Stimulated activated CD4-positive, alpha-beta T cell treated with anti-CD3 and anti-CD28 coated beads, Interleukin-12 subunit alpha, Interleukin-12 subunit beta, amount 100 ng/mL, for 4 hours (primary cell): Measurements from ENCODE around the gene PTPRM.

ENCODE experiments used
- DNase-seq: peaks from one replicate; pipeline ENCODE4 v3.0.0-alpha.2; 2020

PTPRM gene

DNA sequence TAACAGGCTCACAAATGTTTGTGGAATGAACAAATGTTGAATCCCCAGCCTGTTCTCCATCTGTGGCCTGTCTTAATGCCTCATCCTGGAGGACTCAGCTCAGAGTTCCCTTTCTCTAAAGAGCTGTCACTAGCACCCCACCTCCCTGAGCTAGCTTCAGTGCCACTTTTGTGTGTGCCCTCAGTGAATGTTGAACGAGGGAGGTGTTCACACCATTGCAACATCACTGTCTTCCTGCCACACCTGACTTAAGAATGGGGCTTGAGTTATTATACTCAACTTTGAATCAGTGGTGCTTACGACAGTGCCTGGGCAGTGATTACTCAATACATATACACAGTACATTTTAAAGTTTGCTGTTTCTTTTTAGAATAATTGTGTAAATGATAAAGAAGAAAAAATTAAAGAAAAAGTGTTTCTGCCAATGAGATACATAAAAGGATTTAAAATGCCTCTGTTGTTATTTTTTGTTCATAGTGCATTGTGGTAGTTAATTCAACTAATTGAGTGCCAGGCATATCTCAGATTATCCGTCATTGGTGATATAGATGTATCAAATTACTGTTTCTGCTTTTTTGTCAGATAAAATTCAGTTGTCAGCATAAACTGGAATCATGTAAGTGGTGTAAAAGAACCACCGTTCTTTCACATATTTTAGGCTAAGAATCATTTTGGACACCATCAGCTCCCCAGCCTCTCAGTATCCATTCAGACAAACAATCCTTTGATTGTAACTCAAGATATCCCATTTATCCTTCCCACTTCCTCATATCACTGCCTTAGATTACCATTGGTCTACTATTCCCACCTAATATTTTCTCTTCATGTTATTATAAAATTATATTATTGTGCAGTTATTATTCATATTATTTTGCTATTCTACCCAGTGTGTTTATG is 304.7 kb downstream of the PTPRM start:
- DNase-seq = no peak

DNA sequence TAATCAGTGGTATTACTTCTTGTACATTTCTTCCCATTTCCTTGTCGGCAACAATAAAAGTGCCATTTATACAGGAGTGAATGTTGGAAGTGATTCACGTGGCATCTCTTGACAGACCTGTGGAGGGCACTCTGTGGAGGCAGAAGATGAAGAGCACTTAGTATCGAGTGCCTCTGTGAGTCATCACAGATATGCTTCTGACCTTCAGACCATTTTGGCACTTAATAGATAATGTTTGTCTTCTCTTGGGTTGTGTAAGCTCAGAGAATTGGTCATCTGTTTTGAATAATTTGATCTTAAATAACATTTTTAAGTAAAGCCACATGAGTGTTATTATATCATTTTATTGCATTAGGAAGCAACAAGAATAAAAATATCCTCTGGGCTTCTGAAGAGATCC is 305.5 kb downstream of the PTPRM start:
- no peak for DNase-seq

DNA sequence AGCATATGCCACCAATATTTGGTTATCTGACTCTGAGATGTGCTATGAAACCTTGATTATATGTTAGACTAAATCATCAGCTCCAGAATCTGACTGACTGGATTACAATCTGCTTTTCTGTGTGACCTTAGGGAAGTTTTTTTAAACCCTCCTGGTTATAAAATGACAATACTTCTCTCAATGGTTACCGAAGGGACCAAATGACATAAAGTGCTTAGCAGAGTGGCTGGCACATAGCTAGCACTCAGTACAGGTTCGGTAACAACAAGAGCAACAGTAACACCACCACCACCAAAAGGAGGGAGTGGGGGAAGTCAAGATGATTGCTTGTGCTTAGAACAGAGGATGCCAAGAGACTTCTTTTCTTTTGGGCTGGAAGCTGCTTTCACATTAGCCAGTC is 306.2 kb downstream of the PTPRM start:
- no peak for DNase-seq

DNA sequence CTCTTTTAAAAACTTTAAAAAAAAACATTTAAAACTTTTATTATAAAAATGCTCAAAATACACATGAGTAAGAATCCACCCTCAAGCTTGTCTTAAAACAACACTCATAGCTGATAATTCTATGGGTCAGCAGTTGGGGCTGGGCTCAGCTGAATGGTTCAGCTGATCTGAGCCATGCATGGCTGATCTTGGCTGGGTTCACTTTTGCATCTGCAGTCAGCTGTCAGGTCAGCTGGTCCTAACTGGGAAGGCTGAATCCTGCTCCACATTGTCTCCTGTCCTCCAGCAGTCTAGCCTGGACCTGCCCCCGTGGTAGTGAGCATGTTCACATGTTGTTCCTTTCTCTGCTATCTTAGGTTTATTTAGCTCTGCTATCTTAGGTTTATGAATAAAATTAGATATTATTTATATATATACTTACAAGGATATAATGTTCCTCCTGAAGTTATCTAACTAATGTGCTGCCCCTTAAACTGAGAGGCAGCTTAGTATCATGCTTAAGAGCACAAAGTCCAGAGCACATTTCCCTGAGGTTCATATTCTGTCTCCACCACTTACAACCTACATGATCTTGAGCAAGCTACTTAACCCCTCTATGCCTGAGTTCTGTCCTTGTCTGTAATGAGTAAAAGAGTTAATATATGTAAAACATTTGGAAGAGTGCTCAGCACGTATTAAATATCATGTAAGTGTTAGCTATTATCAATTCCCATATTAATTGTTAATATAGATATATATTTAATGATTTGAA is 309.4 kb downstream of the PTPRM start:
- no peak for DNase-seq

DNA sequence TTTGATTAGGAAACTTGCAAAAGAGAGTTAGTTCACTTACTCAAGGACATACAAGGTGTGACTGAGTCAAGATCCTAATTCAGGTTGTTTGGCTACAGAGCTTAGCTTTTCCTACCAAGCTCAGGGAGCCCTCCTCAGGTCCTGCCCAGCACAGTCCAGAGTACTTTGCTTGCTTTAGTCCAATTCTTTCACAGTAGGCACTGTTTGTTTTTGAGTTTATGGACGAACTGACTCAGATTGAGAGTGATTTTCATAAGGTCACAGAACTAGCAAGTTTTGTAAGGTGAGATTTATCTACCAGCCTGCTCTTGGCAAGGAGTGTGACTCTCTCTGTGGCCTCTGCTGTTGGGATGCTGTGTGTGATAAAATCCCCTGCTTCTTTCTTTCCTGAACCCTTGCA is 310.5 kb downstream of the PTPRM start:
- no peak for DNase-seq

DNA sequence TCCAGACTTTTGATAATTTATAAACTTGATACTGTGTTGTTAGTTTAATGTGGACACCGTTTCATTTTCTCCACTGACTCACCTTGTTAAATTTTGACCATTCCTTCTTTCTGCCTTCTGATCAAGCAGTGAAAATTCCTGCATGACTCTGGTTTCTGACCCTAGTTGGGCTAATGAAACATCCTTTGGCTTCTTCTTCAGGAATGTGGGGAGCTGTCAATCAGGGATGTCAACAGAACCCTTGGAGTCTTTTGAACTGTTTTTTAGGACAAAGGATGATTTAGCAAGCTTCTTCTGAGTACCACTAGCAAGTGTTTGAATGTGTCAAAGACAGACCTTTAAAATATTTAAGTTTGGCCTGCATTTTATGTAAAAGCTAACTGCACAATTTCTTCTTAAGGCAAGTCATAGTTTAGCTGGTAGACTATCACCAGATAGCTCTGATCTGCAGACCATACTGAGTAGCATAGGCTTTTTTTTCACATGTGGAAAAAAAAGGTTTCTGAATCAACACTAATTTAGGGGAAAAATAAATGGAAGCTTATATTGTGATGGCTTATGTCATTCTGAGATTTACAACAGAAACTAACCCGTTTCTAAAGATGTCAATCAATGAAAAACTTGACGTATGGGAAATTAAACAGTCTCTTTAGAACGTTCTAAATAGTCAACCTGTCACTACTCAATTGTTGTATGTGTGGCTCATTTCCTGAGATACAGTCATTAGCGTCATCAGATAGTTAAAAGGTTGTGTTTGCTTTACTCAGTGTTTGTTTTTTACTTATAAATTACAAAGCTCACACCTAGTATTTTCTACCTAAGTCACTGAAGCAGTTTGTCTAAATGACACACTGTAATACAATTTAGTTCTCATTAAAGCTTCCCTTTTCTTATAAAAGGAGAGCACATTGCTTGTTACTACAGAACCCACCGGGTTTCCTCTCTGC is 311.4 kb downstream of the PTPRM start:
- DNase-seq = no peak

DNA sequence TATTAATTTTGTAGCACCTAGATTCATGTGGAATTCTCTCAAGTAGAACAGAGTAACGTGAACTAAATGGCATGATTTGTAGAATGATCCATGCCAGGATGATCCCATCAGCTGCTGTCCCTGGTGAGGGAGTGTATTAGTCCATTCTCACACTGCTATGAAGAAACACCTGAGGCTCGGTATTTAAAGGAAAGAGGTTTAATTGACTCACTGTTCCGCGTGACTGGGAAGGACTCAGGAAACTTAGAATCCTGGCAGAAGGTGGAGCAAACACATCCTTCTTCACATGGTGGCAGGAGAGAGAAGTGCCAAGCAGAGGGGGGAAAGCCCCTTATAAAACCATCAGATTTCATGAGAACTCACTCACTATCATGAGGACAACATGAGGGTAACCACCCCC is 312.6 kb downstream of the PTPRM start:
- no peak for DNase-seq

DNA sequence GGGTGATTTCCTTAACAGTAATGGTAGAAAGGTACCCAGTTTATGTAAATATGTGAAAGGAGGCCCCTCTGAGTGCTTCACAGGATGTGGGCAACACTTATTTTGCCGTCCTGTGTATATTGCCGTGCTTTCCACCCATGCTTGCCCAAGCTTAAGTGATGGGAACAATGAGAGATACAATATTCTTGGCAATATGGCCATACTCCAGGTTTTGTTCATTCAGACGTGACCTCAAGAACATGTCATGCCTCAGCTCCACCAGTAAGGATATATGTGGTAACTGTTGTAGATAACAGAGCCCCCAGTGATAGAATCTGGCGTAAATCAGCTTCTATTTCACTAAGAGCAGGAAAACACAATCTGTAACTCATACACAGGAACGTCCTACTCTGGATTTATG is 318.7 kb downstream of the PTPRM start:
- no peak for DNase-seq

DNA sequence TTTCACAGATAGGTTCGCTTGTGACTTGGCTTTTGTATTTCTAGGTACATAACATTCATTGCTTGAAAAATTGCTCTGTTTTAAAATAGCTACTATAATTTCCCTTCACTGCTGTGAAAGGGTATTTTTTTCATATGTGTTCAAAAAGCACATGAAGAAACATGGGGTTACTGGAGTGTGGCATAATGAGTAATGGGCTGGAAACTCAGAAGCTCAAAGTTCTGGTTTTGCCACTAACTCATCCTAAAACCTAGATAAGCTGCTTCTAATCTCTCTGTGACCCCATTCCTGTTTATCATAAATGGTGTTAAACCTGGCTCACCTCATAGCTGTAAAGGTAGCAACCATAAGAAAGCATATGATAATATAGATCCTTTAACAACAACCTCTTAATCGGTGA is 319.3 kb downstream of the PTPRM start:
- no peak for DNase-seq

DNA sequence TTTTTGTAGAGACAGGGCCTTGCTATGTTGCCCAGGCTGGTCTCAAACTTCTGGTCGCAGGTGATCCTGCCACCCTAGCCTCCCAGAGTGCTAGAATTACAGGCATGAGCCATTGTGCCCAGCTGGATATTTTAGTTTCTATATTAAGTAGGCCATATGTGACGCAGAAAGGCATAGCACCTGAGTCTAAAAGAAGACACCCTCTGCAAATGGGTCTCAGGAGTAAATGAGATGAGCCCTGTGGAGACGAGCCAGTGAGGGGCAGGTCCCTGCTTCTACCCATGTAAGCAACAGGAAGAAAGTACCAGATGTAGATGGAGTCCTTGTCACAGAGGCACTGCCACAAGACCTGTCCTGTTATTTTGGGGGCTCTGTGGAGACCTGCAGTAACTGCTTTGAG is 322.4 kb downstream of the PTPRM start:
- no peak for DNase-seq

DNA sequence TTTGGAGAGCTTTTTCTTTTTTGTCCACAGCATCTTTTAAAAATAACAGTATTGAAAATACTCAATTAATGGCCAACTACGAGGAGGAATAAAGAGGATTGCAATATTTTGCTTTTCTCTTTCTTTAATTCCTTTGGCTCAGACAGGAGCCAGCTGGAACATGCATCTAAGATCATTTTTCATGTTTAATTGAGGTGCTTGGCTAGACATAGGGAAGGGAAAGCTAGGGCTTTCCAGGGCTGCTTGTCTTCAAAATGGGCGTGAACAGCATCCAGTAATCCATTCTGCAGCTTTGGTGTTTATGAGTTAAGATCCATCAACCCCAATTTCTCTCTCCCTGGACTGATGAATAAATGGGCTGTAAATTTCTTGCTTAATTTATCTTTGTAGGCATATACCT is 323.0 kb downstream of the PTPRM start:
- DNase-seq = no peak

DNA sequence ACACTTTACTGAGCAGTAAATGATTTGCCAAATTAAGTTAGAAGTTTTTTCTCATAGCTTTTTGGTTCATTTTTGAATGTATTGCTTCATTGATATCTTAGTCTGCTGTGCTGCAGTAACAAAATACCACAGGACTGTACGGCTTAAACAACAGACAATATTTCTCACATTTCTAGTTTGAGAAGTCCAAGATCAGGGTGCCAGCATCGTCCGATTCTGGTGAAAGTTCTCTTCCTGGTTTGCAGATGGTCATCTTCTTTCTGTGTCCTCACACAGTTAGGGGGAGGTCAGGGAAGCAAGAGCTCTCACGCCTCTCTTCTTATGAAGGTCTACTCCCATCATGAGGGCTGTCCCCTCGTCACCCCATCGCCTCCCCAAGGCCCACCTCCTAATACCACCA is 325.4 kb downstream of the PTPRM start:
- no peak for DNase-seq

DNA sequence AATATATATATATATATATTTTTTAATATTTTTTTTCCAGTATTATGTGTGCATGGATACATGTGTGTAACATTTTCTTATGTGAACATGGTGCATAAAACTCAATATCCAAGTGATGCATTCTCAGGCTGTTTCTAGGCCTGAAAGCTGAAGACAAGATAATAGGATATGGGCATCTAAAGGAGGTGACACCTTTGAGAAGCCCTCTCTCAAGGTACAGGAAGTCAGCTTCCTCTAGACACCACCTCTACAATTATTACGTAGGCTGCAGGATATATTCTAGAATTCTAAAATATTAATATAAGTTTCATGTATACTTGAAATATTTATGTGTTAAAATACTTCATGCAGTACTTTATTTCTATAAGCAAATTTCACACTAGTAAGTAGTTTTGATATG is 327.5 kb downstream of the PTPRM start:
- DNase-seq = no peak

DNA sequence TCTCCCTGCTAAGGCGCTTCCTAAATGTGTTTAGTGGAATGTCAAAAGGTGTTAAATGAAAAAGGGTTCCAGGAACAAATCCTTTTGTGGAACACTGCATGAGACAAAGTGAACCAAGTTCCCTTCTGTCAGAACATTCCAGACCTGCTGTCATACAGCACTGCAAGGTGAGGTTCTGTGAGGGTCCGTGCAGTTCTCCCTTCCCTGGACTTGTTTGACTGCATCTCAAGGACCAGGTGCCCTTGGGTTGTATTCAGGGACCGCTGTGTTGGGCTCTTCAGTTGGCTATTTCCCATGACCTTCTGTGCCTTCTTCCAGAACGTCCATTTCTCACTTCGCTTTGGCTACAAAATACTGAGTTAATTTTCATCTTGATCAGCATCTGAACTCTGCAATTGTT is 328.2 kb downstream of the PTPRM start:
- DNase-seq = no peak

DNA sequence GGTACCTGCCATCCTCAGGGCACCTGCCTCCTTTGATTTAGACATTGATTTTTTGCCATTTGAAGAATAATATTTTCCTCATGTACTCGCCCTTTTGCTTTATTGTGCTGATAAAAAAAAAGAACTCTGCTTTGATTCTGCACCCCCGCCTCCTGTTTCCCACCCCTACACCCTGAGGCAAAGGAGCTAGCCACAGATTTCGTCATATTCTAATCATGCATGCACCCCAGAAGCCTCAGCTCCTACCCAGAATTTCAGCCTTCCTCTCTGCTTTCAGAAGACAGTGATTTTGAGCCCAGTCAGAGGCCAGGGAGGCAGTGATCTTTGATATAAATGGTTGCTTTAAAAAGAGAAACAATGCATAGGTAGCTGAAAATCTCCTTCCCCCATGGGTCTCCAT is 329.0 kb downstream of the PTPRM start:
- DNase-seq = no peak

DNA sequence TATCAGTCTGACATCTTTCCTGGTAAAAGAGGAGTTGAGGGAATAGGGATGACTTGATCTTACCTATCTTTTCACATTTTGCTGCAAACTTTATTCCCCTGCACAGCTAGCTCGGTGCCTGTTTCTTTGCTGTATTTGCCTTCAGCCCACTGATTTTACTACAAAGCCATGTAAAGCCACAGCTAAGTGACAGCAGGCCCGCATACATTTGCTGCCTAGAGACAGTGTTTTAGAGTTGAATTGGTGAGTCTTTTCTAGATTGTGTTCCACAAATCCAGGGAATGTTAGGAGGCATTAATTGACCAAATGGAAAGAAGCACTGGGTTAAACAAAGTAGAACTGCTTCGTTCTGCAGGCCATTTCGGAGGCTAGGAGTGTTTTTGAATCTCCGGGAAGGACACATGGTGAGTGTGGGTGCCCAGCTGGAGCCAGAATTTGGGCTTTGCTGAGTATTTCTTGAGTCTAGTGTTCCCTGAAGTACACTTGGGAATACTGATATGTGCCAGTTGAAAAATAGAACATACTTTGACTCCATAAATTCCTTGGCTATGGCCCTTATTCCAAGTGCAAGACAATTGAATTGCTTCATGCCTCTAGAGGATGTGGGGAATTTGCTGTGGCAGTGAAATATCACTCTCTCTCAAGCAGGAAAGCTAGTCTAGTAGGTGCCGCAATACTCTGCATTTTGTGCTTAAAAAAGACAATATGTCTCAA is 329.8 kb downstream of the PTPRM start:
- no peak for DNase-seq

DNA sequence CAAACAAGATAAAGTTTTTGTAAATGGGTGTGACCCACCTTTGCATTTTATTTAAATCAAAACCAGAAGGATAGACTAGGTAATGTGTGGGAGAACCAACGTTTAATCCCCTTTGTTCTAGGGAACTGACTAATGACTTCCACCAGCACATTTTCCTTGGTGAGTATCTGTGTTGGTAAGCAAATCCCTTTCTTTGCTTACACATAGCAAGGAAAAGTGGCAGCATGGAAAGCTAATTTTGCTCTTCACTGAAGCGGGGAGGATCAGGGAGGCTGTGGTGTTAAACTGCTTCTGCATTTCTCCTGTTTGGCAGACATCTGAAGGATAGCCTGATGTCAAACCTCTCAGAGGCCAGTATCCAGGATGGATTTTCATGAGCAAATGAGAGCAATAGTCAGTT is 331.1 kb downstream of the PTPRM start:
- no peak for DNase-seq

DNA sequence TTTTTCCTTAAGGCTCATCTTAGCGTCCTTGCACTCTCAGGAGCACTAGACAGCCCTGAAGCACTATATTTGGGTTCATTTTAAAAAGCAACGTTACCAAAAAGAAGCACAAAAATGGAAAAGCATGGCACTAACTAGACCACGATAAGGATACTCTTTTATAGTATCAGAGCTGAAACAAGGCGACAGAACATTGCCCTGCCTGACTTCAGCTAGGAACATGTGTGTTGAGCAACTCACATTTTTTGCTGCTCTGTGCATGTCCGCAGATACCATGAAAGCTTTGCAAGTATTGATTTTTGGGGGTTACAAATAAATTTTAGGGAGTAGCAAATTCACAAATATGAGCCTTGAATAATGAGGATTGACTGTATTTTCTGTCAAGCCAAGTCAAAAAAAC is 332.0 kb downstream of the PTPRM start:
- no peak for DNase-seq

DNA sequence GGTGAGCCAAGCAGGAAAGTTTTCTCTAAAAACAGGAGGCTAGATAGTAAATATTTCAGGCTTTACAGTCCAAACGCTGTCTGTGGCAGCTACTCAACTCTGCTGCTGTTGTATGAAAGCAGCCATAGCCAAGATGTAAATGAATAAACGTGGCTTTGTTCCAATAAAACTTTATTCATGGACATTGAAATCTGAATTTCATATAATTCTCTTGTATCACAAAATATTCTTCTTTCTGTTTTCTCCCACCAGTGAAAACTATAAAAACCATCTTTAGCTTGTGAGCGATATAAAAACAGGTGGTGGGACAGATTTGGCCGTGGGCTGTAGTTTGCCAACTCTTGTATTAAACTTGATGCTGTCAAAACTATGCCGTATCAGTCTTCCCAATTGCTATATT is 333.0 kb downstream of the PTPRM start:
- DNase-seq = no peak

DNA sequence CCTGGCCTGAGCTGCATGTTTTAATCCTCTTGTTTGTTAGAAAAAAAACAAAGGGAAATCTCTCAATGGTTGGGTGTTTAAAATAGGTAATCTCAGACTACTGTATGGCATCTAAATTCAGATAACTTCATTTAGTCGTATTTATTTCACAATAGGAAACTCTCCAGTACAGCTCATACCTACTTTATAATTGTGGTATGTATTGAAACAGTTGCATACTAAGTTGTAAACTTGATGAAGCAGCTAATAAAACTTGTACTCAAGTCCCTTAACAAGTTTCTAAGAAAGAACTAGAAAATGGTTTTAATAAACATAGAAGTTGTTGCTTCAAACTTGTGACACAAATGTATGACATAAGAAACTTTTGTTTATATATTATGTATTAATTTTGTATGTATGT is 334.5 kb downstream of the PTPRM start:
- DNase-seq = no peak

DNA sequence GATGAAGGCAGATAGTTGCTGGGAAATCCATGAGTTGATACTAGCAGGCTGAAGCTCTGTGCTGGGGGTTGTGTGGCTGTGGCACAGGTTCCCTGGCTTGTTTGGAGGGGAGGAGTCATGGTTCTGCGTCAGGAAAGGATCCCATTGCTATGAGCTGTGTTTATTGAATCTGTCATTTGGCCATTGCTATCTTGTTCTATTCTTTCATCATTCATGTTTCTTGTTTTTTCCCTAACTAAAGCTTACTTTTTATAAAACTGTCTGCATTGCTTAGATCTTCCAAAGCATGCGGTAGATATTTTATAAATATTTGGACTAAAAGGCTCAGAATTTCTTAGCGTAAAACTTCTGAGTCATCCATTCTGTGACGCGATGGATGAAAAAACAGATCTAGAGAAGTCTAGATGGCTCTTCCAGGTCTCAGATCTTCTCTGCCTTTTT is 335.3 kb downstream of the PTPRM start:
- no peak for DNase-seq

DNA sequence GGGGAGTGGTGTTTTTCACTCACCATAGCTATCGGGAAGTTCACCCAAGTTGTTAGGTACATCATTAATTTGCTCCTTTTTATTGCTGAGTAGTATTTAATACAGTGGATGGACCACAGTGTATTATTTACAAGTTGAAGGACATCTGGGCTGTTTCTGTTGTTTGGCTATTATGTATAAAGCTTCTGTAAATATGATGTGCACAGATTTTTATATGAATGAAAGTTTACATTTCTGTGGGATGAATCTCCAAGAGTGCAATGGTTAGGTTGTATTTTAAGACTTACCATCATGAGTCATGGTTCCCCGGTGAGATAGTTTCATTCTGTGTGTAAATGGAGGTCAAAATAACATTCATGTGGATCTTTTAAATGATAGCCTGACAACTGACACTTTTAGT is 337.4 kb downstream of the PTPRM start:
- DNase-seq = no peak
